Neural progenitor cell (in vitro differentiated cells): Measurements from ENCODE around the gene CAMSAP1.

Experiments
- EZH2 ChIP-seq: fragments of 200-600 bp; sonication (generic); IDR thresholded peaks from 2 replicates; pipeline ENCODE4 v1.6.1; 2017; ENCODE audit warnings: antibody characterized with exemption, mild to moderate bottlenecking, moderate library complexity
- EZH2phosphoT487 ChIP-seq: fragments of 200-600 bp; sonication (generic); IDR thresholded peaks from 2 replicates; pipeline ENCODE4 v1.6.1; 2017; ENCODE audit warnings: antibody characterized with exemption
- TF ChIP-seq, protein P1 (sequence below): fragments of 200-600 bp; sonication (generic); IDR thresholded peaks from 2 replicates; pipeline ENCODE4 v1.5.1; 2017; ENCODE audit warnings: antibody characterized with exemption, mild to moderate bottlenecking

DNA sequence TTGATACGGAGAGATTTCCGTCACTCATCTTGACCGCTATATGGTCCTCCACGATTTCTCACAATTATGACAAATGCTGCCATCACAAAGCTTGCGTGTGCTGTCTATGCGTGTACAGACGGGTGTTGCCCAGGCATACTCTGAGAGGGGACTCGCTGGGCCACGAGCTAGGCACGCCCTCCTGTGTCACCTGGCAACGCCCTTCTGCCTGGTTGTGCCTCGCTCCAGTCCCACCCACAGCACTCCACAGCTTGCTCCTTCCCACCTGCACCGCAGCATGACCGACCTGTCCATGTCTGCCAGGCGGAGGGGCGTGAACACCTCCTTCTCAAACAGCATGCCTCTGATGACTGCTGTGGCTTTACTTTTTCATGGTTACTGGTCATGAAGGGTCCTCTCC lies 55.6 kb downstream of the CAMSAP1 start:
- TF ChIP-seq, protein P1, sequence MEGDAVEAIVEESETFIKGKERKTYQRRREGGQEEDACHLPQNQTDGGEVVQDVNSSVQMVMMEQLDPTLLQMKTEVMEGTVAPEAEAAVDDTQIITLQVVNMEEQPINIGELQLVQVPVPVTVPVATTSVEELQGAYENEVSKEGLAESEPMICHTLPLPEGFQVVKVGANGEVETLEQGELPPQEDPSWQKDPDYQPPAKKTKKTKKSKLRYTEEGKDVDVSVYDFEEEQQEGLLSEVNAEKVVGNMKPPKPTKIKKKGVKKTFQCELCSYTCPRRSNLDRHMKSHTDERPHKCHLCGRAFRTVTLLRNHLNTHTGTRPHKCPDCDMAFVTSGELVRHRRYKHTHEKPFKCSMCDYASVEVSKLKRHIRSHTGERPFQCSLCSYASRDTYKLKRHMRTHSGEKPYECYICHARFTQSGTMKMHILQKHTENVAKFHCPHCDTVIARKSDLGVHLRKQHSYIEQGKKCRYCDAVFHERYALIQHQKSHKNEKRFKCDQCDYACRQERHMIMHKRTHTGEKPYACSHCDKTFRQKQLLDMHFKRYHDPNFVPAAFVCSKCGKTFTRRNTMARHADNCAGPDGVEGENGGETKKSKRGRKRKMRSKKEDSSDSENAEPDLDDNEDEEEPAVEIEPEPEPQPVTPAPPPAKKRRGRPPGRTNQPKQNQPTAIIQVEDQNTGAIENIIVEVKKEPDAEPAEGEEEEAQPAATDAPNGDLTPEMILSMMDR, result no peak
- TF ChIP-seq EZH2 (no peak), EZH2phosphoT487 (no peak)
